RWPE1 (cell line): ENCODE measurements around the gene UPK1B.
A peak's percentile ranks its signal among the peaks of the same experiment; 100 is the strongest.
"Not testable (repeated sequence)": the region's sequence is repeated elsewhere in the genome, so short reads cannot be mapped to it uniquely, and the experiment has no call there.

Source experiments
- CTCF ChIA-PET: fragments of 350-600 bp; sonication (Branson Sonifier 250); formaldehyde crosslinking; extraction: SDS; loops from one replicate; lab custom pipeline; 2021; lab: Yijun Ruan, JAX
- POLR2A ChIA-PET: fragments of 400-600 bp; formaldehyde crosslinking; extraction: SDS; loops from one replicate; lab custom pipeline; 2020; ENCODE audit warnings: antibody characterized with exemption; ENCODE audit not compliant: low non-redundant PET; lab: Yijun Ruan, JAX
- DNase-seq: peaks from one replicate; pipeline ENCODE4 v3.0.0; 2012; ENCODE audit warnings: low spot score
- H3K27ac ChIP-seq: fragments of 450-650 bp; 2 replicates; pipeline ENCODE4 v1.5.1; 2017
- CTCF ChIP-seq: fragments of 450-650 bp; conservative IDR thresholded peaks from 2 replicates; pipeline ENCODE4 v1.5.1; 2017; ENCODE audit warnings: low read depth, mild to moderate bottlenecking

Gene UPK1B

GRCh38 chr3:119157971-119158370 is 15.4 kb upstream of the UPK1B start:
- no peak for TF ChIP-seq CTCF
- H3K27ac ChIP-seq, result no peak overlapping the region
- DNase-seq, result no peak
- CTCF ChIA-PET, result no interaction called here
- POLR2A ChIA-PET, result no interaction called here

GRCh38 chr3:119160361-119160760 is 13.0 kb upstream of the UPK1B start:
- ChIA-PET CTCF (interaction anchor here (0.6 kb wide), 1 partner anchor 737 kb away, joined by 3 read pairs; no protein-coding TSS in a partner anchor), POLR2A (no interaction called here)
- no peak for TF ChIP-seq CTCF
- no peak overlapping the region for H3K27ac ChIP-seq
- DNase-seq, result no peak

- no peak for DNase-seq
- no peak overlapping the region for H3K27ac ChIP-seq
- ChIA-PET POLR2A (no interaction called here), CTCF (no interaction called here)
- no peak for TF ChIP-seq CTCF
Measured at GRCh38 chr3:119160815-119161214, 12.6 kb upstream of the UPK1B start.

DNA sequence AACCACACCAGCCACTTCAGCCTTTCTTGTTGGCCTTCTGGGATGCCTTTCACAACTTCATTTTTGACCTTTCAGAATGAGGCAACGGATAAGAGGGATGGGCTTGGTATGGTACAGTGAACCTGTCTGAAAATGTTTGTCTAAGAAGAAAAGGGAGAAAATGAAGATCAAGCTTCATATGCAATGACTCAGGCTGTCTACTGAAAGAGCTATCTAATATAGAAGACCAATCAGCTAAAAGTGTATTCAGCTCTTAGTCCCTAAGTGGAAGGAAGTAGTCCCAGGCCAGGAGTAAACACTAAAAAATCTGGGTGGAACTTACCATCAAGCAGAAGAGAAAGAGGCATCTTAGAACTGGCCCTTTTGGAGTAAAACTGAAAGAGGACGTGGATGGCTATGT is 12.2 kb upstream of the UPK1B start:
- no peak for DNase-seq
- no peak for TF ChIP-seq CTCF
- no peak overlapping the region for H3K27ac ChIP-seq
- POLR2A ChIA-PET, result no interaction called here
- CTCF ChIA-PET, result interaction anchor here (0.6 kb wide), 1 partner anchor 24 kb away, joined by 3 read pairs; no protein-coding TSS in a partner anchor

GRCh38 chr3:119164745-119165144 is 8.7 kb upstream of the UPK1B start:
- H3K27ac ChIP-seq, POLR2A ChIA-PET, CTCF ChIA-PET, DNase-seq: not testable (repeated sequence)

DNA sequence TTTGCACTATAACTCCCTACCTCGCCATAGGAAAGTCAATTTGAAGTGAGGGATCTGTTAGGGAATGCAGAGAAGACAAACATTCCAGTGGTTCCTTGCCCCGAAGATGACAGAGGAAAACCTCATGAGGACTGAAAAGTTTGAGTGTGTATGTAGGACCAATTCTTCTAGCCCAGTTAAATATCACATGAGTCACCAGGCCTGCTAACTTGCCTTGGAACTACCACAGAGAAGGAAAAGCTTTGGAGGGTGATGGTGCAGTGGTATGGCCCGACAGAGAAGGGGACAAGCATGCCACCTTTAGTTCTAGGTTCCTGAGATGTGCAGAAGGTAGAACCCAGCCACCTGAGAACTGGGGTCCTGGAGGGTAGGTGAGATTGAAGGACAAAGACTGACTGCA is 2.6 kb upstream of the UPK1B start:
- TF ChIP-seq CTCF, result no peak
- POLR2A ChIA-PET, result no interaction called here
- no peak overlapping the region for H3K27ac ChIP-seq
- no peak for DNase-seq
- CTCF ChIA-PET, result no interaction called here

GRCh38 chr3:119175872-119176756 is 2.7 kb downstream of the UPK1B start:
- CTCF ChIA-PET, result no interaction called here

More at GRCh38 chr3:119175872-119176756, 2.7 kb downstream of the UPK1B start:
- H3K27ac ChIP-seq, result peak overlapping the region; percentile 66
- POLR2A ChIA-PET, result no interaction called here
- peak; percentile 79 for DNase-seq
- TF ChIP-seq CTCF, result no peak
